Choroid plexus epithelial cell (primary cell): ENCODE data around the gene ST3GAL3.

Experiments used
- DNase-seq: peaks from one replicate; pipeline ENCODE4 v3.0.0-alpha.2; 2010; ENCODE audit warnings: low read depth
- H3K4me3 ChIP-seq: 2 replicates; pipeline ENCODE4 v1.5.1; 2011; ENCODE audit warnings: low read depth, mild to moderate bottlenecking, control low read depth, low read length, moderate library complexity
- CTCF ChIP-seq: conservative IDR thresholded peaks from 2 replicates; pipeline ENCODE4 v1.5.1; 2011; ENCODE audit warnings: low read depth, mild to moderate bottlenecking, control low read depth, inconsistent platforms, low read length, moderate library complexity

Gene ST3GAL3

GRCh38 chr1:43969416-43969745 lies 262.0 kb downstream of the ST3GAL3 start:
- TF ChIP-seq CTCF = no peak
- H3K4me3 ChIP-seq = peak overlapping the region; percentile 15
- DNase-seq = no peak

- TF ChIP-seq CTCF = no peak
- peak; percentile 99 for DNase-seq
Observed at GRCh38 chr1:43969746-43970466, 262.6 kb downstream of the ST3GAL3 start, which contains the start of gene DPH2. DPH2 (plus strand) TSS chr1:43970010; CDS start chr1:43970176, 166 bp downstream.

GRCh38 chr1:43970502-43970901 lies 263.2 kb downstream of the ST3GAL3 start:
- no peak for TF ChIP-seq CTCF
- no peak for DNase-seq
- H3K4me3 ChIP-seq = peak overlapping the region; percentile 97

More at GRCh38 chr1:43969746-43970466, 262.6 kb downstream of the ST3GAL3 start, which contains the start of gene DPH2:
- H3K4me3 ChIP-seq = peak within 1 kb of the TSS; percentile 97

- H3K4me3 ChIP-seq = no peak overlapping the region
- no peak for DNase-seq
- no peak for TF ChIP-seq CTCF
Observed at GRCh38 chr1:43970911-43971310, 263.6 kb downstream of the ST3GAL3 start.

GRCh38 chr1:43971336-43971980 lies 264.1 kb downstream of the ST3GAL3 start:
- no peak for TF ChIP-seq CTCF
- no peak for DNase-seq
- H3K4me3 ChIP-seq = no peak overlapping the region

- no peak for TF ChIP-seq CTCF
- peak overlapping the region; percentile 97 for H3K4me3 ChIP-seq
- DNase-seq = peak; percentile 22
Observed at GRCh38 chr1:43973981-43974442, 266.7 kb downstream of the ST3GAL3 start.
